Liver (tissue), 3 donors: ENCODE results near the gene RAC2.

ENCODE experiments used
- EGR1 ChIP-seq, 2 donors: IDR thresholded peaks; 2 replicates each; pipeline ENCODE4 v1.6.1; 2016 to 2018; ENCODE audit warnings: antibody characterized with exemption in 2 of 2, low read depth in 2 of 2
- JUND ChIP-seq, 2 donors: IDR thresholded peaks; 2 replicates each; pipeline ENCODE4 v1.6.1; 2016; ENCODE audit warnings: antibody characterized with exemption in 2 of 2
- RAD21 ChIP-seq, 2 donors: IDR thresholded peaks; 2 replicates each; pipeline ENCODE4 v1.6.1; 2016; ENCODE audit warnings: antibody characterized with exemption in 2 of 2, mild to moderate bottlenecking in 2 of 2
- REST ChIP-seq: IDR thresholded peaks from 2 replicates; pipeline ENCODE4 v1.6.1; 2016; ENCODE audit warnings: antibody characterized with exemption, mild to moderate bottlenecking
- SP1 ChIP-seq: IDR thresholded peaks from 2 replicates; pipeline ENCODE4 v1.6.1; 2018; ENCODE audit warnings: antibody characterized with exemption, mild to moderate bottlenecking
- TAF1 ChIP-seq: conservative IDR thresholded peaks from 2 replicates; pipeline ENCODE4 v1.6.1; 2016; ENCODE audit warnings: antibody characterized with exemption, mild to moderate bottlenecking
- TF ChIP-seq, protein P1 (sequence below): fragments of 150-350 bp; IDR thresholded peaks from 2 replicates; pipeline ENCODE4 v1.5.1; 2017; ENCODE audit warnings: improper control_type of control experiment, low read depth, low read length; ENCODE audit not compliant: missing input control
- TF ChIP-seq, protein P2 (sequence below): IDR thresholded peaks from 2 replicates; pipeline ENCODE4 v1.6.1; 2016; ENCODE audit warnings: antibody characterized with exemption
- donor health status: healthy.
- donor health status: healthy.

DNA sequence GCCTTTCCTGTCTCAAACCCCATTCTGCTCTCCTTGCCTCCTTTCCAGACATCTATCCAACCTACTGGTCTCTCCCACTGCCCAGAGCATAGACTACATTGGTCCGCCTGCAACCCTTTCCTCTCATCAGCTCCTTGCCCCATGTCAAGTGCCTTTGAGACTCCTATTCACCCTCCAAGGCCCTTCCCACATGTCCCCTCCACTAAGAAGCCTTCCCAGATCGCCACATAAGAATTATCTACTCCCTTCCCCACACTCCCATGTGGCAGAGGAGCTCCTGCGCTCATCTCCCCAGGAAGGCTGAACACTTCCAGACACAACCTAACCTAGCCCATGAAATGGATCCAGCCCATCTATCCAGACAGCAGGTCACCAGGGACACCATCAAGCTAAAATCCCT, 66.3 kb downstream of the RAC2 start:
- TF ChIP-seq SP1 (no peak), RAD21 (IDR thresholded peaks at IDR 0.05) (no peak), TAF1 (no peak), REST (no peak), EGR1 (IDR thresholded peaks at IDR 0.05; ENCODE audit: low read depth in 2 of 2) (no peak), JUND (IDR thresholded peaks at IDR 0.05) (no peak)
- TF ChIP-seq, protein P1, sequence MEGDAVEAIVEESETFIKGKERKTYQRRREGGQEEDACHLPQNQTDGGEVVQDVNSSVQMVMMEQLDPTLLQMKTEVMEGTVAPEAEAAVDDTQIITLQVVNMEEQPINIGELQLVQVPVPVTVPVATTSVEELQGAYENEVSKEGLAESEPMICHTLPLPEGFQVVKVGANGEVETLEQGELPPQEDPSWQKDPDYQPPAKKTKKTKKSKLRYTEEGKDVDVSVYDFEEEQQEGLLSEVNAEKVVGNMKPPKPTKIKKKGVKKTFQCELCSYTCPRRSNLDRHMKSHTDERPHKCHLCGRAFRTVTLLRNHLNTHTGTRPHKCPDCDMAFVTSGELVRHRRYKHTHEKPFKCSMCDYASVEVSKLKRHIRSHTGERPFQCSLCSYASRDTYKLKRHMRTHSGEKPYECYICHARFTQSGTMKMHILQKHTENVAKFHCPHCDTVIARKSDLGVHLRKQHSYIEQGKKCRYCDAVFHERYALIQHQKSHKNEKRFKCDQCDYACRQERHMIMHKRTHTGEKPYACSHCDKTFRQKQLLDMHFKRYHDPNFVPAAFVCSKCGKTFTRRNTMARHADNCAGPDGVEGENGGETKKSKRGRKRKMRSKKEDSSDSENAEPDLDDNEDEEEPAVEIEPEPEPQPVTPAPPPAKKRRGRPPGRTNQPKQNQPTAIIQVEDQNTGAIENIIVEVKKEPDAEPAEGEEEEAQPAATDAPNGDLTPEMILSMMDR: no peak
- TF ChIP-seq, protein P2, sequence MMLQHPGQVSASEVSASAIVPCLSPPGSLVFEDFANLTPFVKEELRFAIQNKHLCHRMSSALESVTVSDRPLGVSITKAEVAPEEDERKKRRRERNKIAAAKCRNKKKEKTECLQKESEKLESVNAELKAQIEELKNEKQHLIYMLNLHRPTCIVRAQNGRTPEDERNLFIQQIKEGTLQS: no peak
